GM12878 (cell line): ENCODE measurements around the gene GTSE1. TPM values are rescaled to one million over a fixed set of nuclear protein-coding genes. Genes with fewer than 3 reads are reported as not detected.

Source experiments
- ATAC-seq: fragments of 200-7000 bp; cut with Tn5 transposase; 3 replicates; pipeline ENCODE4 v1.9.1; 2020; ENCODE audit warnings: mild to moderate bottlenecking, moderate library complexity
- BruUV-seq: library from RNA; stranded (reverse); fragments of 400-500 nt; replicated peaks from 2 replicates; lab custom pipeline; 2021; lab: Mats Ljungman, UMichigan
- CTCF ChIA-PET: fragments of 300-600 bp; sonication (Branson Sonifier 250); formaldehyde crosslinking; extraction: SDS; loops from one replicate; lab custom pipeline; 2021; ENCODE audit warnings: inconsistent platforms; lab: Yijun Ruan, JAX
- POLR2A ChIA-PET: fragments of 350-600 bp; formaldehyde crosslinking; extraction: SDS; loops from one replicate; lab custom pipeline; 2021; ENCODE audit warnings: inconsistent platforms; lab: Charles Lee
- RAD21 ChIA-PET: fragments of 300-600 bp; sonication (Branson Sonifier 250); formaldehyde crosslinking; loops from one replicate; lab custom pipeline; 2023; ENCODE audit warnings: antibody characterized with exemption; ENCODE audit not compliant: unreplicated experiment; lab: Charles Lee
- SMC1A ChIA-PET: fragments of 300-600 bp; sonication (Branson Sonifier 250); formaldehyde crosslinking; loops from one replicate; lab custom pipeline; 2023; ENCODE audit not compliant: unreplicated experiment, uncharacterized antibody; lab: Charles Lee
- DNase-seq: peaks from one replicate; pipeline ENCODE4 v3.0.0-alpha.2; 2011; ENCODE audit warnings: low read depth, low spot score
- FAIRE-seq: peaks from 3 replicates; lab custom pipeline; 2011; peaks lifted over from hg19 to GRCh38; lab: Jason Lieb, UNC
- H2AFZ ChIP-seq: 2 replicates; pipeline ENCODE4 v1.6.0; 2011; ENCODE audit warnings: low read depth, low read length, control low read depth; ENCODE audit not compliant: control insufficient read depth
- H3K27ac ChIP-seq: 2 replicates; pipeline ENCODE4 v1.5.1; 2011; ENCODE audit warnings: control low read depth; ENCODE audit not compliant: control insufficient read depth, insufficient read depth
- H3K27me3 ChIP-seq, 2 experiments: replicated peaks in 1 of 2; 2 replicates each; pipeline versions ENCODE4 v1.6.0 to v1.6.1; 2011; ENCODE audit warnings: low read length in 1 of 2; ENCODE audit not compliant: control insufficient read depth in 2 of 2, insufficient read depth in 2 of 2
- H3K36me3 ChIP-seq, 2 experiments: 2 replicates each; pipeline ENCODE4 v1.5.1; 2011; ENCODE audit warnings: low read length in 1 of 2; ENCODE audit not compliant: control insufficient read depth in 2 of 2, insufficient read depth in 2 of 2
- H3K4me1 ChIP-seq: 2 replicates; pipeline ENCODE4 v1.6.1; 2011; ENCODE audit warnings: mild to moderate bottlenecking, low read length, moderate library complexity, mixed read lengths; ENCODE audit not compliant: control insufficient read depth, insufficient read depth
- H3K4me2 ChIP-seq: 2 replicates; pipeline ENCODE4 v1.6.0; 2011; ENCODE audit warnings: control low read depth; ENCODE audit not compliant: control insufficient read depth, insufficient read depth
- H3K4me3 ChIP-seq: fragments of 200-600 bp; sonication (generic); 2 replicates; pipeline ENCODE4 v1.5.1; 2016
- H3K79me2 ChIP-seq: 2 replicates; pipeline ENCODE4 v1.6.0; 2011; ENCODE audit warnings: low read length; ENCODE audit not compliant: control insufficient read depth, insufficient read depth
- H3K9ac ChIP-seq: 2 replicates; pipeline ENCODE4 v1.8.0; 2011; ENCODE audit warnings: low read length, control low read depth, mixed read lengths; ENCODE audit not compliant: control insufficient read depth, insufficient read depth
- H3K9me3 ChIP-seq: replicated peaks from 3 replicates; pipeline ENCODE4 v1.5.1; 2011; ENCODE audit warnings: mild to moderate bottlenecking, low read length; ENCODE audit not compliant: control insufficient read depth, insufficient read depth
- H4K20me1 ChIP-seq: 2 replicates; pipeline ENCODE4 v1.6.0; 2011; ENCODE audit not compliant: control insufficient read depth, insufficient read depth
- BMI1 ChIP-seq: fragments of 450-650 bp; IDR thresholded peaks from 2 replicates; pipeline ENCODE4 v1.6.1; 2016; ENCODE audit warnings: mild to moderate bottlenecking, moderate library complexity, borderline replicate concordance
- CEBPB ChIP-seq, 2 experiments: fragments of 150-350 bp in 1 of 2; IDR thresholded peaks; 2 replicates each; pipeline ENCODE4 v1.6.1; 2012 to 2014; ENCODE audit warnings: low read depth in 2 of 2, low read length in 2 of 2, borderline replicate concordance in 1 of 2, inconsistent platforms in 1 of 2
- KDM1A ChIP-seq: fragments of 200-600 bp; sonication (generic); IDR thresholded peaks from 2 replicates; pipeline ENCODE4 v1.6.1; 2016; ENCODE audit warnings: borderline replicate concordance
- MTA2 ChIP-seq: fragments of 450-650 bp; IDR thresholded peaks from 2 replicates; pipeline ENCODE4 v1.6.1; 2016; ENCODE audit warnings: low read depth, mild to moderate bottlenecking, moderate library complexity
- NR2F1 ChIP-seq: fragments of 450-650 bp; conservative IDR thresholded peaks from 2 replicates; pipeline ENCODE4 v1.6.1; 2017; ENCODE audit warnings: mild to moderate bottlenecking
- POU2F2 ChIP-seq: IDR thresholded peaks from 3 replicates; pipeline ENCODE4 v1.6.1; 2011; ENCODE audit warnings: low read depth, mild to moderate bottlenecking, low read length, borderline replicate concordance
- PRDM15 ChIP-seq: fragments of 450-650 bp; formaldehyde crosslinking; IDR thresholded peaks from 2 replicates; pipeline ENCODE4 v1.4.0; 2020; ENCODE audit warnings: mild to moderate bottlenecking, moderate library complexity
- SMC3 ChIP-seq: IDR thresholded peaks from 2 replicates; pipeline ENCODE4 v1.6.1; 2011; ENCODE audit warnings: low read length, improper control_type of control experiment, borderline replicate concordance
- TCF7 ChIP-seq: IDR thresholded peaks from 2 replicates; pipeline ENCODE4 v1.6.1; 2014; ENCODE audit warnings: antibody characterized with exemption, borderline replicate concordance
- WGBS: methylation state at CpG from one replicate; pipeline ENCODE4 v1.1.6; 2016; ENCODE audit warnings: low lambda C conversion rate; ENCODE audit not compliant: insufficient replicate concordance, insufficient coverage; ENCODE audit errors: missing lambda C conversion rate; 5-methylcytosine and 5-hydroxymethylcytosine counted together
- in situ Hi-C: fragments of 300-500 bp; cut with MboI; formaldehyde crosslinking; loops from 9 replicates; pipeline ENCODE4 v1.14.3; 2018; ENCODE audit warnings: mixed read lengths
- intact Hi-C: fragments of 100-400 bp; cut with micrococcal nuclease; formaldehyde crosslinking; loops from one replicate; pipeline ENCODE4 v1.14.2; 2022; ENCODE audit not compliant: unreplicated experiment
- polyA plus RNA-seq, 11 experiments: library from polyadenylated mRNA; depleted of rRNA in 4 of 11; unstranded in 6 of 11; stranded (reverse) in 5 of 11; fragments of >200 nt; fragmentation: Nextera tagmentation in 4 of 11; fragmentation: Illumina TruSeq in 1 of 11; extraction: Ambion mirVana in 4 of 11; extraction: Trizol in 1 of 11; gene quantifications; 1 replicate in 1 of 11; 2 replicates in 10 of 11; pipeline versions ENCODE4 v1.2.1 to v1.2.3, GENCODE V29; 2011 to 2016; ENCODE audit warnings: inconsistent platforms in 2 of 11, missing spikeins in 2 of 11, low read depth in 1 of 11
- total RNA-seq, 4 experiments: library from RNA; depleted of rRNA in 3 of 4; stranded (reverse); fragments of >200 nt in 3 of 4; fragmentation: Illumina TruSeq in 1 of 4; extraction: Trizol in 1 of 4; gene quantifications; 2 replicates each; pipeline versions ENCODE4 v1.2.1 to v1.2.3, GENCODE V29; 2013 to 2021

GTSE1 gene
- total and polyA plus RNA-seq, 10 of the 15 experiments (the other 5 are each of a cell fraction or from before 2014, with no cell fraction given) = 6.6 to 46.2 (median 32.3) TPM

- no peak overlapping the region for H2AFZ ChIP-seq
- intact Hi-C loops = no loop called here
- ChIA-PET SMC1A (no interaction called here), RAD21 (no interaction called here), POLR2A (no interaction called here), CTCF (no interaction called here)
- H3K9me3 ChIP-seq = peaks cover 2% of the 10 kb centered on the region; the same call in 2 of the 3 replicates
- no peaks in the 10 kb centered on the region for H3K27me3 ChIP-seq
- no peak for TF ChIP-seq KDM1A
- no peak for TF ChIP-seq PRDM15 (CRISPR knock-in tag)
- TF ChIP-seq TCF7 = no peak
- TF ChIP-seq BMI1 = no peak
- no peak for TF ChIP-seq NR2F1
- TF ChIP-seq SMC3 = no peak
- TF ChIP-seq MTA2 = no peak
- no peak for TF ChIP-seq POU2F2
- TF ChIP-seq CEBPB (IDR thresholded peaks at IDR 0.05; ENCODE audit: borderline replicate concordance in 1 of 2, low read depth in 2 of 2, low read length in 2 of 2) = no peak
- H3K36me3 ChIP-seq = peaks cover under 1 to 5% of the 10 kb centered on the region in 2 experiments; a peak in 3 of 4 replicates
- DNase-seq (no peak), FAIRE-seq (no peak), ATAC-seq (no peak)
- H3K9ac ChIP-seq = no peak overlapping the region
- H3K27ac ChIP-seq = no peak overlapping the region
- H3K4me3 ChIP-seq = no peak overlapping the region
- no peak overlapping the region for H3K4me2 ChIP-seq
- WGBS = 95% methylated on average over 12 of the region's 12 CpGs
- no TSS peak for BruUV-seq
- H4K20me1 ChIP-seq = no peaks in the 10 kb centered on the region
- H3K4me1 ChIP-seq = no peaks in the 10 kb centered on the region
- in situ Hi-C loops = no loop called here
- H3K79me2 ChIP-seq = no peaks in the 10 kb centered on the region
Measured at GRCh38 chr22:46273432-46274148, 23.1 kb upstream of the GTSE1 start.
